ENCODE measurements around the gene ARHGEF17.

Gene ARHGEF17

GRCh38 chr11:73281796-73282660 lies 26.0 kb upstream of the ARHGEF17 start:
- no peak overlapping the region for H3K4me3 ChIP-seq (ENCODE audit: low read length)
- TF ChIP-seq ZNF274 (IDR thresholded peaks at IDR 0.05; ENCODE audit: low read depth, low read length), result no peak

DNA sequence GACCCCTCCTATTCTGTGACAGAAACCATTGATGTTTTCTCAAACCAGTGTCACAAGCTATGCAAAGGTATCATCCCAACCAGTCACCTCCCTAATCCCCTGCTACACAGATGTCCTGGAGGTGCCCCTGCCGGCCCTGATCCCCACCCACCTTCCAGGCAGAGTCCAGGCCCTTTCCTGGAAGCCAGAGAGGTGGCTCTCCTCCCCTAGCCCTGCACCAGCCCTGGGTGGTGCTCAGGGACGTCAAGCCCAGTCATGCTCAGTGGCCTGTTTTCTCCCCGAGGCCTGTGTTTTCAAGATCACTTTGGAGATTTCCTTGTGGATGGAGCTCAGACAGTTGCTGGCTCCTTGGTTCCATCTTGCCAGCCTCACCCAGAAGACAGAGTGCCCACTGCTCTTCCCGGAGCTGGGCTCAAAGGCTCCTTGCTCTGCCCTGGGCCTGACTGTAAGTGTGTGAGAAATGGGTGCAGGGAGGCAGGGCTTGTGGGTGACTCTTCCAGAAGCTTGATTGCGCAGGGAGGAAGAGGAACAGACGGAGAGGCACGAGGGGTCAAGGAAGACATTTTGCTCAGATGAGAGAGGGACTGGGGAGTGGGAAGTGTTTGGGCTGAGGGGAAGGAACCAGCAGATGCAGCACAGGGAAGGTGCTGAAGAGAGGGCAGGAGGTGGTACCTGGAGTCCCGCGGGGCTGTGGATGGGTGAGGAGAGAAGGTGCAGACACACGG lies 24.6 kb upstream of the ARHGEF17 start:
- TF ChIP-seq ZNF274 (IDR thresholded peaks at IDR 0.05; ENCODE audit: low read depth, low read length), result no peak

DNA sequence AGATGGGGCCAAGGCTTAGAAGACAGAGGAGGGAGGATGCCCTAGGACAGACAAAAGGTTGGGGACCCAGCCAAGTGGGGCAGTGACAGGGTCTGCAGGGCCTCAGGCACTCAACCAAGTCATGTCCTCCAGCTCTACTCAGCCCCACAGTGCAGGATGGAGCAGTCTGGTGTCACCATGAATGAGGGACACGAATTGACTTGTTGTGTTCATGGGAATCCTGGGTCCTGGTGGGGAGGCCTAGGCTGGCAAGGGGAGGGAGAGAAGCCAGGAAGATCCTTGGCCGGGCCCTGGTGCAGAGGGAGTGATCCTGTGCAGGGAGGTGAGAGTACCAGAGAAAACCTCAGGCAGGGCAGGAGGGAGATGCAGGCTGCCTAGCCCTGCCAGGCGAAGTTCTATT lies 24.0 kb upstream of the ARHGEF17 start:
- H3K4me3 ChIP-seq (ENCODE audit: low read length), result no peak overlapping the region
- no peak for TF ChIP-seq ZNF274 (IDR thresholded peaks at IDR 0.05; ENCODE audit: low read depth, low read length)

More for the DNA sequence above, 24.6 kb upstream of the ARHGEF17 start:
- no peak overlapping the region for H3K4me3 ChIP-seq (ENCODE audit: low read length)

DNA sequence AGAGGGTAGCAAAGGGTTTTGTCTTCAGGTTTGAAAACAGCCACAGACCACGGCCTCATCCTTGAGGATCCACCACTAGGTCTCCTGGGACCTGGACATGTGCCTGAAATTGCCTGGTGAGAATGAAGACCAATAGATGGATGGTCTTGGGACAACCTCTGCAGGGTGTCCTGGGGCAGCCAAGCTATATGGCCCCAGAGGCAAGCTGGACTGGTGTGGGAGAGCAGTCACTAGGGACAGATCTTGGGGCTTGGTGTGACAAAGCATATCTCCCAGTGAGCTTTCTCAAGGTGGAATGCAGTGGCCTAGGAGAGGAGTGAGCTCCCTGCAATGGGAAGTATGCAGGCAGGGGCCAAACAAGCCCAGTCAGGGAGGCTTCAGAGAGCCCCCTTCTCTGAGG lies 22.4 kb upstream of the ARHGEF17 start:
- TF ChIP-seq ZNF274 (IDR thresholded peaks at IDR 0.05; ENCODE audit: low read depth, low read length), result no peak
- no peak overlapping the region for H3K4me3 ChIP-seq (ENCODE audit: low read length)

GRCh38 chr11:73286240-73286810 lies 21.8 kb upstream of the ARHGEF17 start:
- H3K4me3 ChIP-seq (ENCODE audit: low read length), result no peak overlapping the region
- no peak for TF ChIP-seq ZNF274 (IDR thresholded peaks at IDR 0.05; ENCODE audit: low read depth, low read length)

GRCh38 chr11:73287400-73288101 lies 20.5 kb upstream of the ARHGEF17 start:
- no peak overlapping the region for H3K4me3 ChIP-seq (ENCODE audit: low read length)
- TF ChIP-seq ZNF274 (IDR thresholded peaks at IDR 0.05; ENCODE audit: low read depth, low read length), result no peak

DNA sequence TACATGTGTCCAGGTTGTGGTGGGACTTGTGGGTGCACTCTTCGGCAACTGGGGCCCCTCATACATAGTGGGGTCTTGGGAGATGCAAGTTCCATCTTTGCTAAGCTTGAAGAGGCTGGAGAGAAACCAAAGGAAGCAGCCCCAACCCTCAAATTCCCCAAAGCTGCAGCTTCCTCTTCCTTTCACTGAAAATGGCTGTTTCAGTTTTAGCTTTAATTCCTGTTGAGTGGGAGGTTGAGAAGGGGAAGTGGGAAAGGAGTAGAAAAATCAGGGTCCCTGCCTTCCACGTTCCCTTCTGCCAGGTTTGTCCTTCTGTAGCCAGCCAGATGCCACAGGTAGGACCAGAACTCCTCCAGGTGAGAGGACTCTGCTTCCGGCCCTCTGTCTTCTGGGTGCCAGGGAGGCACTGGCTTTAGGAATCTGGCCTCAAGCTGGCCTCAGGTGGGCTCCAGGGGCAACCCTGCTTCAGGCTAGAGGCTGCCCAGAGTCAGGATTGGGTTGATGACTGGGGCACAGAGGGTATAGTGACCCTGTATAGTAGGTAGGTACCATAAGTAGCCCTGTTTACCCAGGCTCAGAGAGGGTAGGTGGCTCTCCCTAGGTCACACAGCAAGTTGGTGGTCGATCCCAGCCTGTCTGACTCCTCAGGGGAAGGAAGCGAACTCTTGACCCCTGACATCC lies 19.7 kb upstream of the ARHGEF17 start:
- no peak overlapping the region for H3K4me3 ChIP-seq (ENCODE audit: low read length)
- no peak for TF ChIP-seq ZNF274 (IDR thresholded peaks at IDR 0.05; ENCODE audit: low read depth, low read length)

DNA sequence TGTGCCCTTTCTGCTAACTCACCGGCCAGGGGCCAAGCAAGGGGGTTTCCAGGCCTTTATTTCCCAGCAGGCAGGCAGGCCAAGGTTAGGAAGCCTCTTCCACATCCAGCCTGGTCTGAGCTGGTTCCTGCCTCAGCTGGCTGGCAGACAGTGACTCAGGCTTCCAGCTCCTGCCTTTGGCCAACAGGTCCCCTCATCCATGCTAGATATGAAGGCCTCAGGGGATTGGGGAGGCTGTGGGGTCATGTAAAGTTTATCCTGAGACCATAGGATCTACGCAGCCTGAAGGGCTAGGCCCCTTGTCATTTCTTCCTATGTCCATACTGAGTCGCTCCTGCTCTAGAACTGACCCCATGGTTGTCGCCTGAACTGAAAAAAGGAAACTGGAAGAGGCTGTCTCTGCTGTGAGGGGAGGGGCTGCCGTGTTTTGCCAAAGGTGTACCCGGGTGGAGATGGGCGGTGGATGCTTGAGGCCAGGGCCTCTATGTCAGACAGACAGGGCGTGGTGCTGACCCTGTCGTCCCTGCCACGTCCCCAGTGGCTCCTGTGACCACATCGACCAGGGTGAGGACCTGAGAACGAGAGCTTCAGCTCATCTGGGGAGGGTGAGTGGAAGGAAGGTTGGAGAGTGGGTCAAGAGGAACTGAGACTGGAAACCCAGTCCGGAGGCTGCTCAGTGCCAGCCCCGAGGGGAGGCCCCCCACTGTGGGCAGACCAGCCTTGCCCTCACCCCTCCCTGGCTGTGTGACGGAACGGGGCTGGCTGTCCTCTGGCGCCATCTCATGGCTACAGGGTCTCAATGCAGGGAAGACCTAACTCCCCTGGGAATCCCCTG lies 19.0 kb upstream of the ARHGEF17 start:
- TF ChIP-seq ZNF274 (IDR thresholded peaks at IDR 0.05; ENCODE audit: low read depth, low read length), result no peak
- no peak overlapping the region for H3K4me3 ChIP-seq (ENCODE audit: low read length)

GRCh38 chr11:73290536-73290935 lies 17.5 kb upstream of the ARHGEF17 start:
- TF ChIP-seq ZNF274 (IDR thresholded peaks at IDR 0.05; ENCODE audit: low read depth, low read length), result no peak
- no peak overlapping the region for H3K4me3 ChIP-seq (ENCODE audit: low read length)

GRCh38 chr11:73291196-73291595 lies 16.9 kb upstream of the ARHGEF17 start:
- TF ChIP-seq ZNF274 (IDR thresholded peaks at IDR 0.05; ENCODE audit: low read depth, low read length), result no peak
- no peak overlapping the region for H3K4me3 ChIP-seq (ENCODE audit: low read length)

- H3K4me3 ChIP-seq (ENCODE audit: low read length), result no peak overlapping the region
- TF ChIP-seq ZNF274 (IDR thresholded peaks at IDR 0.05; ENCODE audit: low read depth, low read length), result no peak
These were observed 16.1 kb upstream of the ARHGEF17 start for GRCh38 chr11:73291781-73292524.

GRCh38 chr11:73292525-73292894 lies 15.6 kb upstream of the ARHGEF17 start:
- no peak for TF ChIP-seq ZNF274 (IDR thresholded peaks at IDR 0.05; ENCODE audit: low read depth, low read length)
- H3K4me3 ChIP-seq (ENCODE audit: low read length), result no peak overlapping the region

All from GM08714 (cell line).